ENCODE data around the gene FGGY. TPM values are rescaled to one million over a fixed set of nuclear protein-coding genes. Genes with fewer than 3 reads are reported as not detected.

FGGY gene
- total RNA-seq, 1 experiment from 2014 or later, result 14.6 TPM

DNA sequence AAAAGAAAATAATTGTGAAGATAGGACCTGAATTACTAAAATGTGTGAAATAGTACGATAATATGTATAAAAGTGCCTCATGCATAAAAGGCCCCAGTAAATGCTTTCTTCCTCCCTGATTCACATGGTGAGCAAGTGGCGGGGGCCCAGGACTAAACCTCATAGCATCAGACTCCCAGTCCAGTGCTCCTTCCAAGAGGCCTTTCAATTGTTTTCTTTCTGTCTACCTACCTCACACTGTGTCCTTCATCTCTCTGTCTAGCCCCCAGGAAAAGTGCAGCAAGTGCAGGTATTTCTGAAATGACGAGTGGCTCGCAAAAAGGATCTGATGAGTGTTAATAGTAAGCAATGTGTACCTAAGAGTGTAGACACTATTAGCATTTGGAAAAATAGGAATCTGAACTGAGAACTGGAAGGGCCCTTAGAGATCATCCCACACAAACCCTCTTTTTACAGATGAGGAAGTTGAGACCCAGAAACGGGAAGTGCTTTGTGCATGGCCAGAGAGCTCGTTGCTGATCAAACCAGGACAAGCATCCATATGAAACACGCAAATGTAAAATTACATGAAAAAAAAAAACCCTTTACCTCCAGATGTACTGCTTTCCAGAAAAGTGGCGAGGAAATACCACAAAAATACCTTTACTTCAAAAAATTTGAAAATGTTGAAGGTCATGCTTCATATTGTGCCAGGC lies 399.7 kb downstream of the FGGY start:
- Mint-ChIP-seq H3K9me3 (no peaks in the 10 kb centered on the region), H3K4me1 (peaks cover 24 to 27% of the 10 kb centered on the region in 2 experiments), H3K27ac (no peak overlapping the region), H3K27me3 (ENCODE audit: low read depth) (no peaks in the 10 kb centered on the region), H3K36me3 (ENCODE audit: insufficient read depth in 1 of 3, low read depth in 3 of 3) (peaks cover 0 to 2% (median 0%) of the 10 kb centered on the region in 3 experiments; a peak in 2 of 7 replicates), H3K4me3 (no peak overlapping the region)
- Histone ChIP-seq H3K79me2 (ENCODE audit: insufficient read depth, low read length) (no peaks in the 10 kb centered on the region), H2BK12ac (ENCODE audit: insufficient read length, low read depth, low read length) (no peak overlapping the region), H4K8ac (replicated peaks; ENCODE audit: insufficient read length, low read depth, low read length) (no peak overlapping the region), H4K5ac (ENCODE audit: insufficient read length, low read depth, low read length) (no peak overlapping the region), H2AK5ac (ENCODE audit: insufficient read length, low read length) (no peak overlapping the region), H3K27ac (ENCODE audit: insufficient read length, low read depth, low read length) (no peak overlapping the region), H3K9ac (ENCODE audit: extremely low read depth, insufficient read length, low read length) (no peak overlapping the region), H3K14ac (ENCODE audit: insufficient read depth, low read length) (no peak overlapping the region), H3K4me1 (ENCODE audit: insufficient read depth, low read length) (no peaks in the 10 kb centered on the region), H3K9me3 (ENCODE audit: control insufficient read depth, low read depth, low read length) (no peaks in the 10 kb centered on the region), H2AFZ (ENCODE audit: low read length) (no peak overlapping the region), H3K23me2 (ENCODE audit: insufficient read length, low read depth, low read length, poor library complexity, severe bottlenecking) (no peaks in the 10 kb centered on the region), H2BK5ac (ENCODE audit: insufficient read length, low read length) (no peak overlapping the region), H3K18ac (ENCODE audit: insufficient read length, low read depth, low read length) (no peak overlapping the region), H3K4me2 (ENCODE audit: insufficient read depth, insufficient read length, low read length) (no peak overlapping the region), H2BK20ac (ENCODE audit: low read depth, low read length, poor library complexity, severe bottlenecking) (no peak overlapping the region), H3K23ac (ENCODE audit: insufficient read length, low read depth, low read length) (no peak overlapping the region), H4K20me1 (ENCODE audit: control insufficient read depth, insufficient read depth, insufficient read length) (no peaks in the 10 kb centered on the region), H3K27me3 (ENCODE audit: insufficient read depth, low read length) (no peaks in the 10 kb centered on the region), H3K56ac (ENCODE audit: insufficient read length, low read depth, low read length) (no peak overlapping the region), H2BK15ac (ENCODE audit: low read depth, low read length) (no peak overlapping the region), H4K91ac (ENCODE audit: insufficient read length, low read depth, low read length) (no peak overlapping the region), H3K4ac (ENCODE audit: low read depth, low read length) (no peak overlapping the region), H2BK120ac (ENCODE audit: low read depth, low read length, poor library complexity, severe bottlenecking) (no peak overlapping the region), H3K79me1 (ENCODE audit: insufficient read depth, low read depth, low read length, poor library complexity, severe bottlenecking) (no peaks in the 10 kb centered on the region), H3T11ph (ENCODE audit: low read length) (no peak overlapping the region)
- TF ChIP-seq, protein P1, sequence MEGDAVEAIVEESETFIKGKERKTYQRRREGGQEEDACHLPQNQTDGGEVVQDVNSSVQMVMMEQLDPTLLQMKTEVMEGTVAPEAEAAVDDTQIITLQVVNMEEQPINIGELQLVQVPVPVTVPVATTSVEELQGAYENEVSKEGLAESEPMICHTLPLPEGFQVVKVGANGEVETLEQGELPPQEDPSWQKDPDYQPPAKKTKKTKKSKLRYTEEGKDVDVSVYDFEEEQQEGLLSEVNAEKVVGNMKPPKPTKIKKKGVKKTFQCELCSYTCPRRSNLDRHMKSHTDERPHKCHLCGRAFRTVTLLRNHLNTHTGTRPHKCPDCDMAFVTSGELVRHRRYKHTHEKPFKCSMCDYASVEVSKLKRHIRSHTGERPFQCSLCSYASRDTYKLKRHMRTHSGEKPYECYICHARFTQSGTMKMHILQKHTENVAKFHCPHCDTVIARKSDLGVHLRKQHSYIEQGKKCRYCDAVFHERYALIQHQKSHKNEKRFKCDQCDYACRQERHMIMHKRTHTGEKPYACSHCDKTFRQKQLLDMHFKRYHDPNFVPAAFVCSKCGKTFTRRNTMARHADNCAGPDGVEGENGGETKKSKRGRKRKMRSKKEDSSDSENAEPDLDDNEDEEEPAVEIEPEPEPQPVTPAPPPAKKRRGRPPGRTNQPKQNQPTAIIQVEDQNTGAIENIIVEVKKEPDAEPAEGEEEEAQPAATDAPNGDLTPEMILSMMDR (conservative IDR thresholded peaks at IDR 0.05), result no peak
- no peak for DNase-seq
- no CpG with 5 or more reads among the region's 8 CpGs for WGBS (ENCODE audit: extremely low coverage, insufficient read length, low lambda C conversion rate)
